GM18858 (cell line): ENCODE data around the gene C11orf68.
"Not testable (repeated sequence)": the region's sequence is repeated elsewhere in the genome, so short reads cannot be mapped to it uniquely, and the experiment has no call there.

ENCODE experiments used
- ATAC-seq: cut with Tn5 transposase; IDR thresholded peaks from one replicate; pipeline ENCODE4 v1.9.1; 2021; ENCODE audit not compliant: unreplicated experiment

Gene C11orf68

DNA sequence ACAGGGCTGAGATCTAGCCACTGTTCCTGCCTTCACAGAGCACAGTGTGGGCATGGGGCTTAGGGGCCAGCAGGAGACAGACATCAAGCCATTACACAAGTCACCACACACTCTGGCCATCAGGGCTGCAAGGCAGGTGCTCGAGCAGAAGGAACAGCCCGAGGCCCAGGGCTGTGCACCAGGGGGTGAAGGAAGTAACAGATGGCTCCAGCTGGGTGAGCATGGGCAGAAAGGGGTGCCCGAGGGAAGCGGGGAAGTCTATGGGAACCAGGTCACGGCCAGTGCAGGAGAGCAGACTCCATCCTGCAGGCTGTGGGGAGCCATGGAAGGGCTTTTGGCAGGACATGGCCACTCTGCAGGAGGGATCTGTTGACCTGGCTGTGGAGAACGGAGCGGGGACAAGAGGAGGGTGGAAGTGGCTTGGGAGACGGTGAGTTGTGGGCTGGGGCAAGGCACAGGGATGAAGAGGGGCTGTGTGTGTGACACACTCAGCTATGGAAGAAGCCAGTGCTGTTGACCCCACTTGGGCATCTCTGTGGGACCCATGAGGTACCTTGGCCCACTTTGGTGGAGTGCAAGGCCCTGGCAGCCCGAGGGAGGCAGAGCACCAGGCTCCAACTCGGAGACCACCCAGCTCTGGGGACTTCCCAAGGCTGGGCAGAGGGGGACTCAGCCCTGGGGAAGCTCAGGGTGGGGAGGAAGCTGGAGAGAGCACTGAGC lies 3.6 kb downstream of the C11orf68 start:
- no peak for ATAC-seq

DNA sequence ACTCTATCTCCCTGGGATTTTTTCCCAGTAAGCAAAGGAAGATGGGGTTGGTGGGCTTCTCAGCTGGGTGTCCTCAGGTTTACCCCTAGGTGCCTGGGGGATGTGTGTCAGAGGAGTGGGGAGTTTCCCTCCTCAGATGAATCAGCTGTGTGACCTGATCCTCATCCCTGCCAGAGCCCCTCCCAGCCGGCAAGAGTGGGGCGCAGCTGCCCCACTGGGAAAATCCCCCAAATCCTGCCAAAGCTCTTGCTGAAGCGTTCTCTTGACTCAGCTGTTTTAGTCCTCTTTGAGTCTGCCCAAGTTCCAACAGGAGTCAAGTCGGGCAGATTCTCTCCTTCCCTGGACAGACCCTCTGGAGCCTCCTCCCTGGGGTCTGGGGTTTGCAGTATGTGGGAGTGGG lies 6.0 kb downstream of the C11orf68 start:
- no peak for ATAC-seq

GRCh38 chr11:65911682-65912568 lies 6.9 kb downstream of the C11orf68 start:
- ATAC-seq = no peak

DNA sequence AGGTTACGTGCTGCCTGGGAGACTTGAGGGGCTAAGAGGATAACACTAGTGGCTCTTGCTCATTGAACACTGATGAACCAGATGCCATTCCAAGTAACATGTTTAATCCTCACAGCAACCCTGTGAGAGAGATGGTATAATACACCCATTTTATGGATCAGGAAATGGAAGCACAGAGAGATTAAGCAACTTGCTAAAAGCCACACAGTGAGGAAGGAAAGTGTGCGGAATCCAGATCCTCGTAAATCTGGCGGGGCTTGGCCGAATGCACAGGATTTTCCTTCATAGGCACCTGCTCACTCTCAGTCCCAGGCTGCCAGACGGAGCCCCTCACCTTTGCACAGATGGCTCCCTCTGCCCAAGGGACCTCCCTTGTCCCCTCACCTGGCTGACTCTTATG lies 11.0 kb downstream of the C11orf68 start:
- ATAC-seq = no peak

- ATAC-seq = no peak
These were observed 12.3 kb downstream of the C11orf68 start for GRCh38 chr11:65906602-65907001.

GRCh38 chr11:65903715-65904114 lies 15.1 kb downstream of the C11orf68 start:
- ATAC-seq = no peak

GRCh38 chr11:65903068-65903481 lies 15.8 kb downstream of the C11orf68 start:
- no peak for ATAC-seq

DNA sequence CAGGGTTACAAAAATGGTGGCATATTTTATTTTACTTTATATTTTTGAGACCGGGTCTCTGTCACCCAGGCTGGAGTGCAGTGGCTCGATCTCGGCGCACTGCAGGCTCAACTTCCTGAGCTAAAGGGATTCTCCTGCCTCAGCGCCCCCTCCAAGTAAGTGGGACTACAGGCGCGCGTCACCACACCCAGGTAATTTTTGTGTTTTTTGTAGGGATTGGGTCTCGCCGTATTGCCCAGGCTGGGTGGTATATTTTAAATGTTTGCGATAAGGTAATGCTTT lies 18.0 kb downstream of the C11orf68 start:
- ATAC-seq = no peak

GRCh38 chr11:65900125-65900898 lies 18.6 kb downstream of the C11orf68 start, which contains the start of gene FOSL1:
TSS of gene FOSL1 (minus strand) at chr11:65900388. CDS start at chr11:65900339, 49 bp downstream.
- peak; percentile 52 for ATAC-seq

GRCh38 chr11:65899356-65900124 lies 19.3 kb downstream of the C11orf68 start:
- no peak for ATAC-seq

- ATAC-seq = no peak
These were observed 20.1 kb downstream of the C11orf68 start for GRCh38 chr11:65898656-65899355.

- no peak for ATAC-seq
These were observed 21.8 kb downstream of the C11orf68 start for GRCh38 chr11:65897020-65897471.

DNA sequence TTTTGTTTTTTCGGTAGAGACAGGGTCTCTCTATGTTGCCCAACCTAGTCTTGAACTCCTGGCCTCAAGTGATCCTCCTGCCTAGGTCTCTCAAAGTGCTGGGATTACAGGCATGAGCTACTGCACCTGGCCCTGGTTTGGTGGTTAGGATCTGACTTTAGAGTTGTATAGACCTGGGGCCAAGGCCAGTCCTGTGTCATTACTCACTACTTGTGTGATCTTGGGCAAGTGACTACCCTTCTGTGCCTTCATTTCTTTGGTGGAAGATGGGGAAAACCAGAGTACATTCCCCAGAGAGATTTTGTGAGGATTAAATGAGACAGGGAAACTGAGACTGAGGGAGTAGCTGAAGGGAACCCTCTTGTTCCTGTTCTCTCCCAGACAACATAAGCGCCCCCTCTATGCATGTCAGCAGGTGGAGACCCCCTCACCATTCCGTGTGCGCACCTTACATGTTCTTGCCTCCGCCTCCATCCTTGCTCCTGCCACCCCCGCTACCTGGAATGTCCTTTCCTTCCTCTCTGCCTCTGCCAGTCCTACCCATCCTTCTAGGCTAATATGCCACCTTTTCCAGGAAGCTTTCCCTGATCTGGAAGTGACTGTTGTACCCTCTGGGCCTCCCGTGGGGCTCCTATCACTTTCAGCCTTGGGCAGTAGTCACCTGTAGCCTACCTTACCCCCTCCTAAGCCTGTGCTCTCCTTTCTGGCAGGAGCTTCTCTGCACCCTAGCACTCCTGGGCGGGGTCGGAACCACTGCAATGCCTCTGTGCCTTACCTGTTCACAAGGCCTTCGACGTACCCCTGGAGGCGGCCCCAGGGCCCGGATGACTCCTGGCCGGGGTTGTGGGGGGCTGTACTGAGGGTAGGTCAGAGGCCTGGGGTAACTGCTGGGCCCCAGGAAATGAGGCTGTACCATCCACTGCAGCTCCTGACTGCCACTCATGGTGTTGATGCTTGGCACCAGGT lies 22.5 kb downstream of the C11orf68 start:
- ATAC-seq = no peak

DNA sequence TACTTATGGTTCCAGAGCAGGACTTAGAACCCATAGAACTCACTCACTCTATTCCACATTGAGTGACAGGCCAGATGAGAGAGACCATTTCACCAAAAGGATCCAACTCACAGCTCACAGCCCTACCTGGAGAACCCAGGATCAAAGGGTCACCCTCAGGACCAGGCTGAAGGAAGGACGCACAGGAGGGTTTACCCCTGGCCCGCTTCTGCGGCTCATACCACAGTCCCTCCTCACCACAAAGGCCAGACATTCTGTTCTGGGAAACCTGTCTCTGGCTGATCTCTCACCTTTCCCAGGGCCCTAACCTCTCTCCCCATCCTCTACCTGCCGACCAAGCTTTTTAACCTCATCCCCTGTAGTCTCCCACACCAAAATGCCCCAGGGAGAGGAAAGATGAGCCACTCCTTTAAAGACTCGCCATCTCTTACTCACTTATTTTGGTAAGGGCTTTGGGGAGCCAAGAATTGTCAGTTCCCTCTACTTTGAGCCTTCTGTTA lies 23.3 kb downstream of the C11orf68 start:
- ATAC-seq = no peak

- ATAC-seq = no peak
These were observed 24.7 kb downstream of the C11orf68 start for GRCh38 chr11:65894034-65894591.

GRCh38 chr11:65892661-65893317 lies 26.1 kb downstream of the C11orf68 start:
- no peak for ATAC-seq

DNA sequence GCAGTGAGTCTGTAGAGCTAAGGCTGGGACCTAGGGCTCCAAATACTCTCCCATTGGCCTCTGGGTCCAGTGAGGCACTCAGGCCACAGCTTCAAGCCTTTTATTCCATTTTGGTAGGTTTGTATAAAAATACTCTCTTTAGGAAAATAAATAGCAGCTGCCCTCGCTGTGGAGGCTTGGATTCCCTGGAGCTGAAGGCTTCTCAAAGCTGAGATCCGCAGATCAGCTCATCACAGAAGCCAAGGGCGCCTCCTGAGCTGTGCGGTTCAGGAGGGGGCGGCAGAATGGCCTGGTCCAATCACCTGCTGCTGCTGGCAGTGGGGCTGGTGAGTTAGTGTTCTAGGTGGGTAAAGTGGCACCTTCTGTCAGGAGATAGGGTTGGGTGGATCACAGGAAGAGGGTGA lies 26.7 kb downstream of the C11orf68 start:
- ATAC-seq = not testable (repeated sequence)
